T-helper 17 cell (primary cell): Measurements from ENCODE around the gene FGF12. TPM values are rescaled to one million over a fixed set of nuclear protein-coding genes. Genes with fewer than 3 reads are reported as not detected.

Experiments used
- ATAC-seq: fragments of 150-1000 bp; cut with Tn5 transposase; 2 replicates; pipeline ENCODE4 v1.10.0; 2021; ENCODE audit warnings: mild to moderate bottlenecking, moderate library complexity
- DNase-seq, 3 donors: peaks; one replicate each; pipeline versions ENCODE4 v3.0.0 to v3.0.0-alpha.2; 2020 to 2021
- H3K9me3 ChIP-seq: one replicate; pipeline ENCODE4 v1.7.0; 2013; ENCODE audit warnings: low read length, mild to moderate bottlenecking; ENCODE audit not compliant: control insufficient read depth, poor library complexity, severe bottlenecking
- H3K27ac Mint-ChIP-seq: one replicate; pipeline ENCODE4 v1.8.0; 2022; ENCODE audit warnings: mild to moderate bottlenecking, moderate library complexity, mixed read lengths
- H3K27me3 Mint-ChIP-seq: one replicate; pipeline ENCODE4 v1.8.0; 2022; ENCODE audit warnings: mixed read lengths
- H3K36me3 Mint-ChIP-seq: one replicate; pipeline ENCODE4 v1.8.0; 2022; ENCODE audit warnings: low read depth, mixed read lengths
- H3K4me1 Mint-ChIP-seq: one replicate; pipeline ENCODE4 v1.8.0; 2022; ENCODE audit warnings: mild to moderate bottlenecking, mixed read lengths
- H3K4me3 Mint-ChIP-seq: one replicate; pipeline ENCODE4 v1.8.0; 2022; ENCODE audit warnings: mild to moderate bottlenecking, moderate library complexity, mixed read lengths
- total RNA-seq, 4 donors: library from RNA in 2 of 4; stranded (reverse) in 2 of 4; gene quantifications; one replicate each; pipeline ENCODE4 v1.2.3 and lab custom pipeline; 2022 to 2026

FGF12 gene
- total RNA-seq, 2 donors from 2014 or later: 0.35 TPM; not detected in 1

DNA sequence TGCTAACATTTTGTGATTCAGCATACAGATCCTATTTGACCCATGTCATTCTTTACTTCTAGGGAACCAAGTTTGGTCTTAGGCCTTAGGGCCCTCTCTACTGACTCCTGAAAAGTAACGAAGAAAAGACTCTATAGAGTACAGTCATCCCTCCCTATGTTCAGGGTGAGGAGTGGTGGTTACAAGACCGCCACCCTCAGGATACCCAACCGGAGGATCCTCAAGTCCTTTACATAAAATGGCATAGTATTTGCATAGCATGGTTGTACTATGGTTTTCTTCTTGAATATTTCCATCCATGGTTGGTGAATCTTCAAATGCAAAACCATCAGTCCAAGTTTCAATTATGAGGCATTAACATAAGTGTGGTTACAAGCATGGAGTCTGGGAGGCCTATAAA is 327.6 kb downstream of the FGF12 start:
- Mint-ChIP-seq H3K4me1 (no peaks in the 10 kb centered on the region), H3K27ac (no peak overlapping the region), H3K27me3 (no peaks in the 10 kb centered on the region), H3K36me3 (no peaks in the 10 kb centered on the region), H3K4me3 (no peak overlapping the region)
- ATAC-seq (no peak), DNase-seq (no peak)
- H3K9me3 ChIP-seq: no peaks in the 10 kb centered on the region

DNA sequence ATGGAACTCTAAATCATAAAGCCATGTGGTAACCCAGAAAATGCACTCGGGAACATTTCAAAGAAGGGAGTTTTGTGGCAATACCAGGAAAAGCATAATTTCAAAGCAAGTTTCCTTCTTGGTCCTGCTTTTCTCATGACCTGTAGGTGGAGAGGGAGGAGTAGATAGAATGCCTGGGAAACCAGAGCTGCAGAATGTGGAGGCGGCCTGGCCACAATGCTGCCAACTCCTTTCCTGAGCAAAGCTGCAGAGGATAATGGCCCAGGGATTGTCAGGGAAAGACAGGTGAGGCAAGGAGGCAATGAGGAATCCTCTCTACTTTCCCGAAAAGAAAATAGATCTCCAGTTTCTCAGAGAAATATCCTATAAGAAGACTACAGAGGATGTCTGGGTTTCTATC is 330.3 kb downstream of the FGF12 start:
- no peak overlapping the region for H3K27ac Mint-ChIP-seq
- ATAC-seq (no peak), DNase-seq (no peak)
- no peaks in the 10 kb centered on the region for H3K36me3 Mint-ChIP-seq
- no peaks in the 10 kb centered on the region for H3K4me1 Mint-ChIP-seq
- H3K9me3 ChIP-seq: no peaks in the 10 kb centered on the region
- no peaks in the 10 kb centered on the region for H3K27me3 Mint-ChIP-seq
- no peak overlapping the region for H3K4me3 Mint-ChIP-seq

DNA sequence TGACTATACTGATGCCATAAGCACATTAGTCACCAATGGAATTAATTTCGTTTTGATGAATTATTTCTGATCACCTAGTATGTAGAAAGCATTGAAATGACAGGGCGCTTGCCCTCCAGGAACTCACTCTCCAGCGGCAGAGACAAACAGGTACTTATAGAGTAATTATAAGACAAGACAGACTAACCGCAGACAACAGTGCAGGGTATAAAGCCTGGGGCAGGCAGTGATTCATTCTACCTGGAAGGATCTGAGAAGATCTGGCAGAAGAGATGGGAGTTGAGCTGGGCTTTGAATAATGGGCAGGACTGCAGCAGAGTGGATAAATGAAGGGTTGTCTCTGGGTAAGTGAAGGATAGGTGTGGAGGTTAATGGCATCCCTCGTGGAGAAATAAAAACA is 331.8 kb downstream of the FGF12 start:
- ATAC-seq: no peak
- Mint-ChIP-seq H3K4me1 (no peaks in the 10 kb centered on the region), H3K36me3 (no peaks in the 10 kb centered on the region), H3K27ac (no peak overlapping the region), H3K4me3 (no peak overlapping the region), H3K27me3 (no peaks in the 10 kb centered on the region)
- H3K9me3 ChIP-seq: no peaks in the 10 kb centered on the region
- no peak for DNase-seq

DNA sequence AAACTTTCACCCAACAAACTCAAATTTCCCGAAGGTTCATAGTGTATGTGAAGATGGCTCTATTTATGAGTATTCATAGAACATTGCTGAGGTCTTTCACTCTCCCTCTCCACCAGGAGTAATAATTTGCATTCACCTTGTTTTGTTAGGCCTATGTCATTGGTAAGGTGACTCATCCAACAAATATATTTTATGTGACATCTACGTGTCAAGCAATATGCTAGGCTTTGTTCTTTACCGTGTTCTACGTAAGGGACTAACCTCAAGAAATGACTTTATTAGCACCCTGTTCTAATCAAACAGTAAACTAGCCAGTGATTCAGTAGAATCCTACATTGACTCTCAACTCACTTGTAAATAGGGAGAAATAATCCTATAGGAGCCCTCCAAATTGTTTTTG is 334.4 kb downstream of the FGF12 start:
- Mint-ChIP-seq H3K36me3 (no peaks in the 10 kb centered on the region), H3K4me3 (no peak overlapping the region), H3K27me3 (no peaks in the 10 kb centered on the region), H3K4me1 (no peaks in the 10 kb centered on the region), H3K27ac (no peak overlapping the region)
- ATAC-seq (no peak), DNase-seq (no peak)
- no peaks in the 10 kb centered on the region for H3K9me3 ChIP-seq

DNA sequence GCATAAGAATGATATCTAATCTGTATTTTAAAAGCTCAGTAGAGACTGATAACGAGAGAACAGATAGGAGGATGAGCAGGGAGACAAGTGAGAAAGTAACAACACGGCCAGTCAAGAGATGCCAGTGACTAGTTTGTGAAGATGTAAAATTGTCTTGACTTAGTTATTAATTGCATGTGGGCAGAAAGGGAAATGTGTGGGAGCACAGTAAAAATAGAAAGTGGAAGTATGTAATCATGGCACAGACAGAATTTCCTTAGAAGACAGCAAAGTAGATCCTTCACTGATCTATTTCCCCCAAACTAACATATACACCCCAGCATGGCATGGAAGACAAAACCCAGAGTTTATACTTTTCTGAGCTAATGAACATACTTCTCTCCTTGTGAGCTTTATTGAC is 344.5 kb downstream of the FGF12 start:
- DNase-seq: no peak
- no peaks in the 10 kb centered on the region for H3K27me3 Mint-ChIP-seq
- H3K36me3 Mint-ChIP-seq: no peaks in the 10 kb centered on the region
- H3K4me1 Mint-ChIP-seq: no peaks in the 10 kb centered on the region
- H3K27ac Mint-ChIP-seq: no peak overlapping the region
- no peak for ATAC-seq
- no peak overlapping the region for H3K4me3 Mint-ChIP-seq
- H3K9me3 ChIP-seq: no peaks in the 10 kb centered on the region

DNA sequence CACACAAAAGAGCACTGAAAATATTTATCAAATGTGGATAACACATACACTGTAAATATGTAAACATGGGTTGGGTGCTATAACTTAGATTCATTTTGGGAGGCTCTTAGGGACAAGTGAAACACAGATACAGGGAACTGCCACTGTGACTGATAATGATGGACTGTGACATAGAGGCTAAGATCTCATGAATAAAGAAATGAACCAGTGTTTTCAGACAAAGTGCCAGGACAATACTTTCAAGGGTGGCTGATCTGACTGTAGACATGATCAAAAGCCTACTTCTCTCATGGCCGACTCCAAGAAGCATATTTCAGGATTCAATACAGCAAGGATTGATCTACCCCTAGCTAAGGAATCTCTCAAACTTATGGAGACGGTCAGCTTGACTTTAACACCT is 353.8 kb downstream of the FGF12 start:
- H3K9me3 ChIP-seq: no peaks in the 10 kb centered on the region
- H3K27ac Mint-ChIP-seq: no peak overlapping the region
- DNase-seq: no peak

DNA sequence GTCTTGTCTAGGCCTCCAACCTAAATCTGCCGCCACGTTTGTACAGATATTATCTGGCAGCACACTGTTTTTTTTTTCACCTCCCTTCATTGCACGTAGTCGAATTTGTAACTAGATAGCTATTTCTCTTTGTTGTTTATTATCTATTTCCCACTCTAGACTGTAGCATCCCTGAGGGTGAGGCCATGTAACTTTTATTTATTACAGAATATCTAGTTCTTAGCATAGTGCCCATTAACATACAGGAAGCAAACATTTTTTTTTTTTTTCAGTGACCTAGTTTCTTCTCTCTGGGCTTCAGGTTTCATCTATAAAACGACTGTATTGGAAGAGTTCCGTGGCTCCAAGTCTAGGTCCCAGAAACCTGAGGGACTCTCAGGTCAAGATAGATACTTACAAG is 354.3 kb downstream of the FGF12 start:
- Mint-ChIP-seq H3K4me1 (peaks cover 2% of the 10 kb centered on the region), H3K27ac (no peak overlapping the region), H3K4me3 (no peak overlapping the region), H3K27me3 (peaks cover 5% of the 10 kb centered on the region), H3K36me3 (no peaks in the 10 kb centered on the region)
- ATAC-seq: no peak
- no peak for DNase-seq
- H3K9me3 ChIP-seq: no peaks in the 10 kb centered on the region

More for the DNA sequence above, 353.8 kb downstream of the FGF12 start:
- Mint-ChIP-seq H3K4me1 (peaks cover 2% of the 10 kb centered on the region), H3K27me3 (peaks cover 5% of the 10 kb centered on the region), H3K4me3 (no peak overlapping the region), H3K36me3 (no peaks in the 10 kb centered on the region)
- no peak for ATAC-seq

DNA sequence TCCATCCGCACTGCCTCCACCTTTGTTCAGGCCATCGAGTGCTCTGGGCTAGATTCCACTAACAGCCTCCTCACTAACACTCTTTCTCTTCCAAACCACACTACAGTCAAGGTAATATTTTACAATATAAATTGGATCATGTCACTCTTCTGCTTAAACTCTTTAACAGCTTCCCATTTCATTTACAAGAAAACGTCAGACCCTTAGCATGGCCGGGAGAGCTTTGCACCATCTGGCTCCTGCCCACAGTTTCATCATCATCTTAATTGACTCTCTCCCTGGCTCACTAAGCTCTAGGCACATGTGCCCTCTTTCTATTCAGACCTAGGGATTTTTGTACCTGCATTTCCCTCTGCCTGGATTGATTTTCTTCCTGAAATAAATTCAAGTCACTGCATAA is 354.7 kb downstream of the FGF12 start:
- ATAC-seq (no peak), DNase-seq (no peak)
- Mint-ChIP-seq H3K4me1 (peaks cover 2% of the 10 kb centered on the region), H3K27ac (no peak overlapping the region), H3K36me3 (no peaks in the 10 kb centered on the region), H3K4me3 (no peak overlapping the region), H3K27me3 (peaks cover 5% of the 10 kb centered on the region)
- no peaks in the 10 kb centered on the region for H3K9me3 ChIP-seq

DNA sequence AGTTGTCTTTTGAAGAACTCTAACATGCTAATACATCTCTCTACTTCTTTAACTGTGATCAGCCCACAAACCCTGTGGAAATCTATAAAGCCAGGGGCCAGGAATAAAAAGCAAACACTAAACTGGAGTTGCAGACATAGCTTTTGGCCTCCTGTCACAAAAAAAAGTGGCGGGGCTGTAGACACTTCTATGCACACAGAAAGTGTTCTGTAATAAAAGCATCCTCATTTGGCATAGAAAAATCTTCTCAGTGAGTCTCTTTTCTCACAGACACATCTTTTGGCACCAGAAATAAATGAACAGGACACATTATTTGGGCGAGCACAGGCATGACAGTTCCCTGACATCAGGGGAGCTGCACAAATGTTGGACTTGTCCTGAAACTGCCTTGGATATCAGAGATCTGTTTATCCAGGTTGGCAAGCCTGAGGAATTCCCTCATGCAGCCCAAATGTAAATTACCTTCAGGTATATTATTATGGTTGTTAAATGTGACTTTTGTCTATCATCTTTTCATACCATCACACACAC is 355.4 kb downstream of the FGF12 start:
- H3K9me3 ChIP-seq: no peaks in the 10 kb centered on the region
- no peak overlapping the region for H3K4me3 Mint-ChIP-seq
- no peaks in the 10 kb centered on the region for H3K36me3 Mint-ChIP-seq
- H3K4me1 Mint-ChIP-seq: peaks cover 2% of the 10 kb centered on the region
- no peak overlapping the region for H3K27ac Mint-ChIP-seq
- no peak for DNase-seq
- no peak for ATAC-seq
- H3K27me3 Mint-ChIP-seq: peaks cover under 1% of the 10 kb centered on the region

DNA sequence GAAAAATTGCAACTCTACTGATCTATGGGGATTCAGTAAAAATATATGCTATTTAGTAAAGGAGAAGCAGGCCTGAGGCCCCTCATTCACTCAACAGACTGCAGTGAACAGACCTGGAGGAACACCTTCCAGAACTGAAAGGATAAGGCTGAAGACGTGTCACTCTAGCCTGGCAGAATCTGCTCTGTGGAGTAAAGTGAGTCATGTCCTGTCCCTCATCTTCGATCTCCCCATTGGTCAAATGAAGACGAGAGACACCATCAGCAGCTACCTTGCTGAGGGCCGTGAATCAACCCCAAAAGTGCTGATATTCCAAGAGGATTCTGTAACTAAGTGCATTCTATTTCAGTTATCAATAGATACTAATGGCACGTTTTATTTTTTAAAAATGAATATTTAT is 359.7 kb downstream of the FGF12 start:
- peaks cover 5% of the 10 kb centered on the region for H3K27me3 Mint-ChIP-seq
- no peaks in the 10 kb centered on the region for H3K9me3 ChIP-seq
- no peak for DNase-seq
- ATAC-seq: no peak
- H3K36me3 Mint-ChIP-seq: no peaks in the 10 kb centered on the region
- no peak overlapping the region for H3K4me3 Mint-ChIP-seq
- peaks cover 2% of the 10 kb centered on the region for H3K4me1 Mint-ChIP-seq
- H3K27ac Mint-ChIP-seq: no peak overlapping the region

DNA sequence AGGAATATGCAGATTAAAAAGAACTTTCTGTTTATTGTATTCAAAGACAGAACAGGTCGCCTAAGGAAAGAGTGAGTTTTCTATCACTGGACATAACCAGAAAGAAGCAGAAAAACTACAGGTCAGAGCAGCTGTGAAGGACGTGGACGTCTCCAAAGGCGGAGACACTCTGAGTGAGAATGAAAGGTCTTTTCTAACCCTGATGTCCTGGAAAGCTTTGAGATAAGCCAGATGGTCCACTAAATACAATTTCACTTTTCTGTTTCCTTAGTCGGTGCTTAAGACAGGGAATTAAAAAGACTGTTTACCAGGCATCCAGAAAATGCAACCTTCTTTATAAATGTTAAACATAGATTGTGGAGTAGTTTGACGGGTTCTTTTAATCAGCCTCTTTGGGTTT is 360.4 kb downstream of the FGF12 start:
- no peaks in the 10 kb centered on the region for H3K9me3 ChIP-seq
- no peaks in the 10 kb centered on the region for H3K36me3 Mint-ChIP-seq
- H3K27me3 Mint-ChIP-seq: peaks cover 5% of the 10 kb centered on the region
- no peak overlapping the region for H3K4me3 Mint-ChIP-seq
- no peak for DNase-seq
- peaks cover 2% of the 10 kb centered on the region for H3K4me1 Mint-ChIP-seq
- ATAC-seq: no peak
- no peak overlapping the region for H3K27ac Mint-ChIP-seq

DNA sequence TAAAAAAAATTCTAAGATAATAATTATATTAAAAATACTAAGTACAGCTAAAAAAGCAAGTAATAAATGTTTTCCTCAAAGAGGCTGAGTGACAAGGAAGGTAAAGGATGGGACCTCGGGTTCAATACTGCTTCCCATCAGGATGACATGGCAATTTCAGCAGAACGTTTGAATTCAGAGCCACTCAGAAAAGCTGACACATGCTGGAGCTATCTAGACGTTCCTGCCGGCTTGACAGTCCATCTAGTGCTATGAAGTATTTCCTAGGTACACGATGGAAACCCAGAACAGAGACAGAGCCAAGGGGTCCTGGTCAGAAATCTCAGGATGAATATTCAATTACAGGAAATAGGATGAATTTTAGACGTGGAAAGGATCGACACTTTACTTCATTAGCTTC is 361.8 kb downstream of the FGF12 start:
- no peak for DNase-seq
- no peak for ATAC-seq
- no peaks in the 10 kb centered on the region for H3K9me3 ChIP-seq
- Mint-ChIP-seq H3K4me1 (peaks cover 2% of the 10 kb centered on the region), H3K36me3 (no peaks in the 10 kb centered on the region), H3K27me3 (peaks cover 5% of the 10 kb centered on the region), H3K27ac (no peak overlapping the region), H3K4me3 (no peak overlapping the region)

DNA sequence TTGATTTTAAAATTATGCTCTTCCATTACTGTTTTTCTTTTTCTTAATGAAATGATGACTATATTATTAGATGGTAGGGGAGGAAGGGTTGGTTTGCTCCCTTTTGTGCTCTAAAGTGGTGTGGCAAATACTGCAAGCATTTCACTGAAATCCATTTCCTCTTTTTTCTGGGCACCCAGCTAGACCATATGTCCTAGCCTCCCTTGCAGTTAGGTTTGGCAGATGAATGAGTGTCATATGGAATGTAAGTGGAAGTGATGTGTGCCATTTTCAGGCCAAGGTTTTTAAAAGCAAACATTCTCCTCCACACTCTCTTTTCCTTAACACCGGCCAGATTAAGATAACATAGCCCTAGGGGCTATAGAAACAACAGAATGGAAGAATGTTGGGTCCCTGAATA is 363.0 kb downstream of the FGF12 start:
- ATAC-seq: no peak
- H3K4me1 Mint-ChIP-seq: peaks cover 2% of the 10 kb centered on the region
- no peak overlapping the region for H3K27ac Mint-ChIP-seq
- no peaks in the 10 kb centered on the region for H3K36me3 Mint-ChIP-seq
- no peak overlapping the region for H3K4me3 Mint-ChIP-seq
- peaks cover 5% of the 10 kb centered on the region for H3K27me3 Mint-ChIP-seq
- no peaks in the 10 kb centered on the region for H3K9me3 ChIP-seq
- no peak for DNase-seq

DNA sequence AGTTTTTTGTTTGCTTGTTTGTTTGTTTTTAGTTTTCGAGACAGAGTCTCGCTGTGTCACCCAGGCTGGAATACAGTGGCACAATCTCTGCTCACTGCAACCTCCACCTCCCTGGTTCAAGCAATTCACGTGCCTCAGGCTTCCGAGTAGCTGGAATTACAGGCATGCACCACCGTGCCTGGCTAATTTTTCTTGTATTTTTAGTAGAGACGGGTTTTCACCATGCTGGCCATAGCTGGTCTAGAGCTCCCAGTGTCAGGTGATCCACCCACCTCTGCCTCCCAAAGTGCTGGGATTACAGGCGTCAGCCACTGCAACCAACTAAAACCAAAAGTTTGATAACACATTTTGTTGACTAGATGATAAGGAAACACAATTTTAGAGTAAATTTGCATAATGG is 372.7 kb downstream of the FGF12 start:
- no peaks in the 10 kb centered on the region for H3K36me3 Mint-ChIP-seq
- no peaks in the 10 kb centered on the region for H3K9me3 ChIP-seq
- no peak overlapping the region for H3K27ac Mint-ChIP-seq
- ATAC-seq (no peak), DNase-seq (no peak)
- H3K27me3 Mint-ChIP-seq: no peaks in the 10 kb centered on the region
- H3K4me1 Mint-ChIP-seq: no peaks in the 10 kb centered on the region
- no peak overlapping the region for H3K4me3 Mint-ChIP-seq
